Measurements from ENCODE around the gene SPECC1L. TPM values are rescaled to one million over a fixed set of nuclear protein-coding genes. Genes with fewer than 3 reads are reported as not detected.

SPECC1L gene
- total RNA-seq, 4 donors from 2014 or later: 50.4 to 125 (median 68.0) TPM

DNA sequence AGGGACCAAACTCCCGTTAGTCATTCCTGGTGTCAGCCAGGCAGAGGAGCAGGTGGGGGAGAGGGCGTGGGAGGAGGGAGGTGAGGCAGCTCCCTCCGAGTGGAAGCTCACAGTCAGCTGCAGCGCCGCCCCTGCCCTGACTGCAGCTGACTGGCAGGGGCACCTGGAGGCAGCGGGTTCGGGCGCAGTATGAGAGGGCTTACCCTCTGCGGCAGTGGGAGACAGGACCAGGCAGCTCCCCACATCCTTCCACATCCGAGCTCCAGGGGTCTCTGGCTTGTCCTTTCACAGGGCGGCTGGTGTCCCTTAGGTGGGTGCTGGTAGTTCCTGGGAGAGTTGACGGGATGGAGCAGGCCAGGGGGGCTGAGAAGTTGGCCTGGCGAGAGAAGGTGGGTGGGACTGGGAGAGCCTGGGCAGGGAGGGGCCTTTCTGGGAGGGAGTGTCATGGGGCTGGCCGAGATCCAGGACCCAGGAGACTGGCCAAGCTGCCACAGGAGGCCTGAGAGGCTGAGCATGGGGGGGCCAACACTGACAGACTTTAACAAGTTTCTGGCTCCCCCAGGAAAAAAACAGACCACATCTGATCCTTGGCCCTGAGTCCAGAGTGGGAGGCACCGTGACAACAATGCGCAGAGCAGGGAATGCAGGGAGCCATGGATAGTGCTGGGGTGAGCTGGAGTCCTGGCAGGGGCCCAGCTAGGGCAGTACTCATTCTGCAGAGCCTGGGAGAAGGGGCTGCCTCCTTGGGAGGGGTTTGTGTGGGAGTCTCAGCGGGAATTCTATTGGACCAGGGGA, 161.6 kb downstream of the SPECC1L start:
- H3K27me3 ChIP-seq: no peaks in the 10 kb centered on the region
- H3K9me3 ChIP-seq: no peaks in the 10 kb centered on the region
- no peaks in the 10 kb centered on the region for H3K36me3 ChIP-seq
- H3K4me1 ChIP-seq: peaks cover 24 to 59% (median 31%) of the 10 kb centered on the region in 4 donors
- intact Hi-C loops (cut with DNase I; ENCODE audit: low total_unique reads) (no loop called here), in situ Hi-C loops (cut with MboI; ENCODE audit: low pct_ligation_motif_present in 1 of 4, low pct_unique_long_range_greater_than_20kb in 1 of 4, low sequenced_read_pairs in 3 of 4) (no loop called here)
- TF ChIP-seq POLR2AphosphoS5 (IDR thresholded peaks at IDR 0.05) (no peak), POLR2A (IDR thresholded peaks at IDR 0.05) (no peak), CTCF (IDR thresholded peaks at IDR 0.05) (no peak), EP300 (IDR thresholded peaks at IDR 0.05; ENCODE audit: low read depth) (no peak)
- peak overlapping the region in 3 of 4 donors; percentile 15 to 79 (median 74) for H3K27ac ChIP-seq
- WGBS, 2 donors (ENCODE audit: low coverage in 1 of 2): 41% methylated on average over 17 of the region's 17 CpGs; no CpG with 5 or more reads in 1 of the 2 donors
- H3K4me3 ChIP-seq: no peak overlapping the region
- DNase-seq: peak; percentile 71

DNA sequence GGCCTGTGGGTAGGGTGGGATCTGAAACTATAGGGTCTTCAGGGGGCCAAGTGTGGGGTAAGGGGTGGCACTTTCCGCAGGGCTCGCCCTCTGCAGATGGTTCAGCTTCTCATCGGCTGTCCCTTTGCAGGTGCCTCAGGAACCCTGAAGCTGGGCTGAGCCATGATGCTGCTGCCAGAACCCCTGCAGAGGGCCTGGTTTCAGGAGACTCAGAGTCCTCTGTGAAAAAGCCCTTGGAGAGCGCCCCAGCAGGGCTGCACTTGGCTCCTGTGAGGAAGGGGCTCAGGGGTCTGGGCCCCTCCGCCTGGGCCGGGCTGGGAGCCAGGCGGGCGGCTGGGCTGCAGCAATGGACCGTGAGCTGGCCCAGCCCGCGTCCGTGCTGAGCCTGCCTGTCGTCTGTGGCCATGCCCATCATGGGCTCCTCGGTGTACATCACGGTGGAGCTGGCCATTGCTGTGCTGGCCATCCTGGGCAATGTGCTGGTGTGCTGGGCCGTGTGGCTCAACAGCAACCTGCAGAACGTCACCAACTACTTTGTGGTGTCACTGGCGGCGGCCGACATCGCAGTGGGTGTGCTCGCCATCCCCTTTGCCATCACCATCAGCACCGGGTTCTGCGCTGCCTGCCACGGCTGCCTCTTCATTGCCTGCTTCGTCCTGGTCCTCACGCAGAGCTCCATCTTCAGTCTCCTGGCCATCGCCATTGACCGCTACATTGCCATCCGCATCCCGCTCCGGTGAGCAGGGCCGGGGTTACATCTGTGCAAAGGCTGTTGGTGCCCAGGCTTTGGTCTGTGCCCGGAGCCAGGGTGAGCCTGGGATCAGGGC, 162.6 kb downstream of the SPECC1L start:
- no peak overlapping the region for H3K4me3 ChIP-seq
- 90% methylated on average over 2 to 34 of the region's 34 CpGs for WGBS, 2 donors (ENCODE audit: low coverage in 1 of 2)
- in situ Hi-C loops (cut with MboI; ENCODE audit: low pct_ligation_motif_present in 1 of 4, low pct_unique_long_range_greater_than_20kb in 1 of 4, low sequenced_read_pairs in 3 of 4): no loop called here
- peaks cover 24 to 59% (median 31%) of the 10 kb centered on the region in 4 donors for H3K4me1 ChIP-seq
- no peaks in the 10 kb centered on the region for H3K27me3 ChIP-seq
- no peak for TF ChIP-seq CTCF (IDR thresholded peaks at IDR 0.05)
- no peak for TF ChIP-seq POLR2AphosphoS5 (IDR thresholded peaks at IDR 0.05)
- no peak for TF ChIP-seq POLR2A (IDR thresholded peaks at IDR 0.05)
- TF ChIP-seq EP300 (IDR thresholded peaks at IDR 0.05; ENCODE audit: low read depth): no peak
- H3K36me3 ChIP-seq: no peaks in the 10 kb centered on the region
- no peak for DNase-seq
- intact Hi-C loops (cut with DNase I; ENCODE audit: low total_unique reads): no loop called here
- peak overlapping the region; percentile 42 to 79 (median 66) for H3K27ac ChIP-seq
- no peaks in the 10 kb centered on the region for H3K9me3 ChIP-seq

DNA sequence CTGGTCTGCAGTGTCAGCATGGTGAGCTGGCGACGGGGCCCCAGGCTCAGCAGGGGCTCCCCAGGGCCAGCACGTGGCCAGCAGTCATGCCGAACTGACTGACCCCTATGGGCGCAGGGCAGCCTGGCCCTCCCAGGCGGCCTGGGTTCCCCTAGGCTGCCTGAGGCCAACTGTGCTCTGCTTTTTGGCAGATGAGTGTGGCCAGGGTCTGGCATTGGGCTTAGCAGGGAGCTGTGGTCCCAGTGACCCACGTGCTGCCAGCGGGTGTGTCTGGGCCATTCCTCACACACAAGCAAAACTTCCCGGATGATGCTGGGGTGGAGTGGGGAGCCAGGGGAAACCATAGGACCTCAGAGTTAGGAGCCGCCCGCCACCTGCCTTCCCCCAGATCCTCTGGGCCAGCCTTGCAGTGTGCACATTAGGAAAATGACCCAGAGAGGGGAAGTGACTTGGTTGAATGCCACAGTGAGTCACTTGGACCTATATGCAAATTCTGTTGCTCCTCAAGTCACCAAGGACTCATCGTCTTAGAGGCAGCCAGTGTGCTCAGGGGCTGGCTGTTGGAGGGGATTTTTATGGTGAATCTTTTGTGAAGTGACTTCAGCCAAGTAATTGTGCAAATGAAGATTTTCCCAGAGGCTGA, 163.3 kb downstream of the SPECC1L start:
- Histone ChIP-seq H3K36me3 (no peaks in the 10 kb centered on the region), H3K4me1 (peaks cover 24 to 59% (median 31%) of the 10 kb centered on the region in 4 donors), H3K27me3 (no peaks in the 10 kb centered on the region), H3K9me3 (no peaks in the 10 kb centered on the region), H3K27ac (peak overlapping the region; percentile 42 to 79 (median 66)), H3K4me3 (no peak overlapping the region)
- whole genome bisulfite sequencing, 2 donors (ENCODE audit: low coverage in 1 of 2): 78% methylated on average over 10 of the region's 12 CpGs; no CpG with 5 or more reads in 1 of the 2 donors
- in situ Hi-C loops (cut with MboI; ENCODE audit: low pct_ligation_motif_present in 1 of 4, low pct_unique_long_range_greater_than_20kb in 1 of 4, low sequenced_read_pairs in 3 of 4): no loop called here
- intact Hi-C loops (cut with DNase I; ENCODE audit: low total_unique reads): no loop called here
- peak; percentile 60 for DNase-seq
- TF ChIP-seq POLR2AphosphoS5 (IDR thresholded peaks at IDR 0.05) (peak in 1 of 3 donors; percentile 38), EP300 (IDR thresholded peaks at IDR 0.05; ENCODE audit: low read depth) (no peak), POLR2A (IDR thresholded peaks at IDR 0.05) (no peak)

DNA sequence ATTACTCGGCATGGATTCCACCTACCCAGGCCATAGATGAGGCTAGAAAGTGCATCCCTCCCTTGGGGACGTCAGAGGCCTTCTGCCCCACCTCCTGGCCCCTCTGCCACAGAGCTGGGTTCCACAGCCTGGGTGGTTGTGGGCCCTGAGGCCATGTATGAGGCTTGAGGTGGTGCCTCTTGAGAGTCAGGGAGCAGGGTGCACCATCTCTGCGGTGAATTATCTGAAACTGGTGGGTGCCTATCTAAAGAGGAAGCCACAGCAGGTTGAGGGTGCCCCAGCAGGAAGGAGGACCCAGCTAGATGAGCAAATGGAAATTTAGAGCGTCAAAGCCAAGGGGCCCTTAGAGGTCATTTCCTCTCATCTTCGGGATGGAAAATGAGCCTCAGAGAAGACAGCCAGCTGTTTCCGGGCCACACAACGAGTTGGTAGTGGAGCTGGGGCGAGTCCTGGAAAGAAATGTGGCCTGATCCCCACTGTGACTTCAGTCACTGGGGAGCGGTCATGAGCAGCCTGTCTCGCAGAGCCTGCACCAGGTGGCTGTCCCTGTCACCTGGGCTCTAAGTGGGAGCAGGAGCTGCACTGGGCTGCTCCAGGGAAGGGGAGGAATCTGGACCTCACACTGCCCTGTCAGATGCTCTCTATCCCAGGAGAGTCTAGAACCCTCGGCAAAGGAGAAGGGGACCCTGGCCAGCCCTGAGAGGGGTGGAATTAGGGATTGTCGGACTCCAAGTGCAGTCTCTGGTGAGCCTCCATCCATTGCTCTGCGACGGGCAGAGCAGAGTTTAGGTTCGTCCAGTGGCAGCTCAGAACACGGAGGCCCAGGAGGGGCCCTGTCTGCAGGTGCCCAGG, 164.1 kb downstream of the SPECC1L start:
- H3K36me3 ChIP-seq: no peaks in the 10 kb centered on the region
- no peaks in the 10 kb centered on the region for H3K27me3 ChIP-seq
- peak; percentile 69 for DNase-seq
- H3K4me1 ChIP-seq: peaks cover 24 to 55% (median 31%) of the 10 kb centered on the region in 4 donors
- TF ChIP-seq EP300 (IDR thresholded peaks at IDR 0.05; ENCODE audit: low read depth) (no peak), POLR2AphosphoS5 (IDR thresholded peaks at IDR 0.05) (peak in 2 of 3 donors; percentile 10 to 41)
- in situ Hi-C loops (cut with MboI; ENCODE audit: low pct_ligation_motif_present in 1 of 4, low pct_unique_long_range_greater_than_20kb in 1 of 4, low sequenced_read_pairs in 3 of 4): no loop called here
- H3K27ac ChIP-seq: peak overlapping the region; percentile 42 to 79 (median 66)
- no peak overlapping the region for H3K4me3 ChIP-seq
- H3K9me3 ChIP-seq: no peaks in the 10 kb centered on the region
- 60% methylated on average over 16 of the region's 16 CpGs; no CpG with 5 or more reads in 1 of the 2 donors for WGBS, 2 donors (ENCODE audit: low coverage in 1 of 2)
- intact Hi-C loops (cut with DNase I; ENCODE audit: low total_unique reads): no loop called here
